ENCODE results near the gene RYR3. TPM values are rescaled to one million over a fixed set of nuclear protein-coding genes. Genes with fewer than 3 reads are reported as not detected.

RYR3 gene
- total and polyA plus RNA-seq, 10 of the 15 experiments (the other 5 are each of a cell fraction or from before 2014, with no cell fraction given), result under 0.01 to 0.44 (median 0.16) TPM; not detected in 5

DNA sequence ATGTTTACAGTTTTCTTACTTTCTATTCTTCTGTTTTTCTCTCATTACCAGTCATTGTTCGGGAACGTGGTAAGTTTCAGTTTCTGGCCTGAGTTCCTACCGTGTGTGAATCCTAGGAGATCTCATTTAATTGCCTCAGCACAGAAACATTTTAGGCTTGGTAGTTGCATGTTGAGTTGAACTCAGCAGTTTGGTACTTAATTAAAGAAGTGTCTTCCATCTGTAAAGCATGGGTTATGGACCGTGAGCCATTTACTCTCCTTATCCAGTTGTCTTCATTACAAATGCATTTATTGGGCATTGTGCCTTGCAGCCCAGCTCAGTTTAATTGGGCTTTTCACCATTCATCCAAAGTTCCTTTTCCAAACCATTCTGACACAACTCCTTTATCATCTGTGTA is 515.4 kb downstream of the RYR3 start (continued):
- TF ChIP-seq, protein P1, sequence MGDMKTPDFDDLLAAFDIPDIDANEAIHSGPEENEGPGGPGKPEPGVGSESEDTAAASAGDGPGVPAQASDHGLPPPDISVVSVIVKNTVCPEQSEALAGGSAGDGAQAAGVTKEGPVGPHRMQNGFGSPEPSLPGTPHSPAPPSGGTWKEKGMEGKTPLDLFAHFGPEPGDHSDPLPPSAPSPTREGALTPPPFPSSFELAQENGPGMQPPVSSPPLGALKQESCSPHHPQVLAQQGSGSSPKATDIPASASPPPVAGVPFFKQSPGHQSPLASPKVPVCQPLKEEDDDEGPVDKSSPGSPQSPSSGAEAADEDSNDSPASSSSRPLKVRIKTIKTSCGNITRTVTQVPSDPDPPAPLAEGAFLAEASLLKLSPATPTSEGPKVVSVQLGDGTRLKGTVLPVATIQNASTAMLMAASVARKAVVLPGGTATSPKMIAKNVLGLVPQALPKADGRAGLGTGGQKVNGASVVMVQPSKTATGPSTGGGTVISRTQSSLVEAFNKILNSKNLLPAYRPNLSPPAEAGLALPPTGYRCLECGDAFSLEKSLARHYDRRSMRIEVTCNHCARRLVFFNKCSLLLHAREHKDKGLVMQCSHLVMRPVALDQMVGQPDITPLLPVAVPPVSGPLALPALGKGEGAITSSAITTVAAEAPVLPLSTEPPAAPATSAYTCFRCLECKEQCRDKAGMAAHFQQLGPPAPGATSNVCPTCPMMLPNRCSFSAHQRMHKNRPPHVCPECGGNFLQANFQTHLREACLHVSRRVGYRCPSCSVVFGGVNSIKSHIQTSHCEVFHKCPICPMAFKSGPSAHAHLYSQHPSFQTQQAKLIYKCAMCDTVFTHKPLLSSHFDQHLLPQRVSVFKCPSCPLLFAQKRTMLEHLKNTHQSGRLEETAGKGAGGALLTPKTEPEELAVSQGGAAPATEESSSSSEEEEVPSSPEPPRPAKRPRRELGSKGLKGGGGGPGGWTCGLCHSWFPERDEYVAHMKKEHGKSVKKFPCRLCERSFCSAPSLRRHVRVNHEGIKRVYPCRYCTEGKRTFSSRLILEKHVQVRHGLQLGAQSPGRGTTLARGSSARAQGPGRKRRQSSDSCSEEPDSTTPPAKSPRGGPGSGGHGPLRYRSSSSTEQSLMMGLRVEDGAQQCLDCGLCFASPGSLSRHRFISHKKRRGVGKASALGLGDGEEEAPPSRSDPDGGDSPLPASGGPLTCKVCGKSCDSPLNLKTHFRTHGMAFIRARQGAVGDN (IDR thresholded peaks at IDR 0.05), result no peak
- TF ChIP-seq ATF7 (IDR thresholded peaks at IDR 0.05; ENCODE audit: low read depth), result no peak
- TF ChIP-seq, protein P2, sequence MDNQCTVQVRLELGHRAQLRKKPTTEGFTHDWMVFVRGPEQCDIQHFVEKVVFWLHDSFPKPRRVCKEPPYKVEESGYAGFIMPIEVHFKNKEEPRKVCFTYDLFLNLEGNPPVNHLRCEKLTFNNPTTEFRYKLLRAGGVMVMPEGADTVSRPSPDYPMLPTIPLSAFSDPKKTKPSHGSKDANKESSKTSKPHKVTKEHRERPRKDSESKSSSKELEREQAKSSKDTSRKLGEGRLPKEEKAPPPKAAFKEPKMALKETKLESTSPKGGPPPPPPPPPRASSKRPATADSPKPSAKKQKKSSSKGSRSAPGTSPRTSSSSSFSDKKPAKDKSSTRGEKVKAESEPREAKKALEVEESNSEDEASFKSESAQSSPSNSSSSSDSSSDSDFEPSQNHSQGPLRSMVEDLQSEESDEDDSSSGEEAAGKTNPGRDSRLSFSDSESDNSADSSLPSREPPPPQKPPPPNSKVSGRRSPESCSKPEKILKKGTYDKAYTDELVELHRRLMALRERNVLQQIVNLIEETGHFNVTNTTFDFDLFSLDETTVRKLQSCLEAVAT (IDR thresholded peaks at IDR 0.05), result no peak
- TF ChIP-seq KAT2A (conservative IDR thresholded peaks at IDR 0.05; ENCODE audit: control insufficient read depth, low read depth, low read length), result no peak

DNA sequence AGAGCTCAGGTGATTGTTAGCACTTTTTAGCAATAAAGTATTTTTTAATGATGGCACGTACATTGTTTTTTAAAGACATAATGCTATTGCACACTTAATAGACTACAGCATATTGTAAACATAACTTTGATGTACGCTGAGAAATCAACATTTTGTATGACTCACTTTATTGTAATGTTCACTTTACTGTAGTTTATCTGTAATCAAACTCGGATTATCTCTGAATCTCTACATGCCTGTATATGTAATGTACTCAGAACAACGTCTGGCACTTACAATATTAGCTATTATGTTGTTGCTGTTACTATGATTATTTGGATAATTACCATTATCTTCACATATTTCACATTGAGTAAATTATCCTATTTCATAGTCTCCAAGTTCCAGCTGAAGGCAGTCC is 519.6 kb downstream of the RYR3 start:
- no peak for DNase-seq (ENCODE audit: low read depth, low spot score)
- no peak overlapping the region for H3K9ac ChIP-seq (ENCODE audit: control insufficient read depth, insufficient read depth, low read length)
- H4K20me1 ChIP-seq (ENCODE audit: control insufficient read depth, insufficient read depth), result no peaks in the 10 kb centered on the region
- no peak overlapping the region for H3K4me3 ChIP-seq
- no peak overlapping the region for H3K27ac ChIP-seq (ENCODE audit: control insufficient read depth, insufficient read depth)
- intact Hi-C loops (cut with micrococcal nuclease; ENCODE audit: unreplicated experiment) (no loop called here), in situ Hi-C loops (cut with MboI) (no loop called here)
- no peaks in the 10 kb centered on the region for H3K79me2 ChIP-seq (ENCODE audit: control insufficient read depth, insufficient read depth, low read length)
- no peaks in the 10 kb centered on the region for H3K4me1 ChIP-seq (ENCODE audit: control insufficient read depth, insufficient read depth, low read length)
- no peak overlapping the region for H3K4me2 ChIP-seq (ENCODE audit: control insufficient read depth, insufficient read depth)
- no peak overlapping the region for H2AFZ ChIP-seq (ENCODE audit: control insufficient read depth, low read depth, low read length)
- POLR2A ChIA-PET, result no interaction called here
- H3K9me3 ChIP-seq (replicated peaks; ENCODE audit: control insufficient read depth, insufficient read depth, low read length), result no peaks in the 10 kb centered on the region
- RAD21 ChIA-PET (ENCODE audit: unreplicated experiment), result no interaction called here
- CTCF ChIA-PET, result no interaction called here
- H3K36me3 ChIP-seq (ENCODE audit: control insufficient read depth in 2 of 2, insufficient read depth in 2 of 2, low read length in 1 of 2), result no peaks in the 10 kb centered on the region
- WGBS (ENCODE audit: insufficient coverage, insufficient replicate concordance, low lambda C conversion rate, missing lambda C conversion rate), result 12% methylated on average over 4 of the region's 4 CpGs
- no peak for FAIRE-seq
- SMC1A ChIA-PET (ENCODE audit: uncharacterized antibody, unreplicated experiment), result no interaction called here
- no TSS peak for BruUV-seq (replicated peaks)
- no peaks in the 10 kb centered on the region for H3K27me3 ChIP-seq (replicated peaks in 1 of 2; ENCODE audit: control insufficient read depth in 2 of 2, insufficient read depth in 2 of 2, low read length in 1 of 2)
- ATAC-seq, result no peak
- TF ChIP-seq, protein P2 (IDR thresholded peaks at IDR 0.05), result no peak
- TF ChIP-seq POLR2AphosphoS2 (IDR thresholded peaks at IDR 0.05; ENCODE audit: low read depth, low read length) (no peak), RAD51 (IDR thresholded peaks at IDR 0.05) (no peak), SIX5 (IDR thresholded peaks at IDR 0.05; ENCODE audit: low read depth, low read length, severe bottlenecking) (no peak), MTA2 (IDR thresholded peaks at IDR 0.05; ENCODE audit: low read depth) (no peak), HDAC6 (IDR thresholded peaks at IDR 0.05; ENCODE audit: unreplicated experiment) (no peak), TBL1XR1 (IDR thresholded peaks at IDR 0.05; ENCODE audit: low read depth, low read length) (no peak), SREBF1 (IDR thresholded peaks at IDR 0.05; ENCODE audit: low read length) (no peak), CBX5 (IDR thresholded peaks at IDR 0.05; ENCODE audit: low read depth) (no peak), CREM (IDR thresholded peaks at IDR 0.05; ENCODE audit: low read depth) (no peak), NRF1 (conservative IDR thresholded peaks at IDR 0.05; ENCODE audit: low read depth, low read length) (no peak), PML (IDR thresholded peaks at IDR 0.05; ENCODE audit: low read length) (no peak)
- TF ChIP-seq, protein P3, sequence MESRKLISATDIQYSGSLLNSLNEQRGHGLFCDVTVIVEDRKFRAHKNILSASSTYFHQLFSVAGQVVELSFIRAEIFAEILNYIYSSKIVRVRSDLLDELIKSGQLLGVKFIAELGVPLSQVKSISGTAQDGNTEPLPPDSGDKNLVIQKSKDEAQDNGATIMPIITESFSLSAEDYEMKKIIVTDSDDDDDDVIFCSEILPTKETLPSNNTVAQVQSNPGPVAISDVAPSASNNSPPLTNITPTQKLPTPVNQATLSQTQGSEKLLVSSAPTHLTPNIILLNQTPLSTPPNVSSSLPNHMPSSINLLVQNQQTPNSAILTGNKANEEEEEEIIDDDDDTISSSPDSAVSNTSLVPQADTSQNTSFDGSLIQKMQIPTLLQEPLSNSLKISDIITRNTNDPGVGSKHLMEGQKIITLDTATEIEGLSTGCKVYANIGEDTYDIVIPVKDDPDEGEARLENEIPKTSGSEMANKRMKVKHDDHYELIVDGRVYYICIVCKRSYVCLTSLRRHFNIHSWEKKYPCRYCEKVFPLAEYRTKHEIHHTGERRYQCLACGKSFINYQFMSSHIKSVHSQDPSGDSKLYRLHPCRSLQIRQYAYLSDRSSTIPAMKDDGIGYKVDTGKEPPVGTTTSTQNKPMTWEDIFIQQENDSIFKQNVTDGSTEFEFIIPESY (IDR thresholded peaks at IDR 0.05), result no peak
